DND-41 (cell line): ENCODE results near the gene GPR119.

ENCODE experiments used
- ATAC-seq: fragments of 200-7000 bp; cut with Tn5 transposase; 3 replicates; pipeline ENCODE4 v1.9.1; 2021; ENCODE audit warnings: low read depth; ENCODE audit not compliant: insufficient read depth
- DNase-seq: peaks from one replicate; pipeline ENCODE4 v3.0.0-alpha.2; 2020
- H2AFZ ChIP-seq: 2 replicates; pipeline ENCODE4 v1.6.0; 2012; ENCODE audit warnings: low read depth, low read length
- H3K27ac ChIP-seq: 2 replicates; pipeline ENCODE4 v1.5.1; 2012; ENCODE audit warnings: low read length, inconsistent platforms
- H3K27me3 ChIP-seq: fragments of 200-600 bp; sonication (generic); 2 replicates; pipeline ENCODE4 v1.6.0; 2012; ENCODE audit warnings: low read length, mild to moderate bottlenecking, inconsistent platforms; ENCODE audit not compliant: insufficient read depth, poor library complexity
- H3K36me3 ChIP-seq: 2 replicates; pipeline ENCODE4 v1.5.1; 2012; ENCODE audit warnings: low read length, inconsistent platforms; ENCODE audit not compliant: insufficient read depth
- H3K4me1 ChIP-seq: 2 replicates; pipeline ENCODE4 v1.5.1; 2012; ENCODE audit warnings: mild to moderate bottlenecking, low read length; ENCODE audit not compliant: insufficient read depth
- H3K4me2 ChIP-seq: 2 replicates; pipeline ENCODE4 v1.6.0; 2012; ENCODE audit warnings: mild to moderate bottlenecking, moderate library complexity, low read length, inconsistent platforms; ENCODE audit not compliant: insufficient read depth
- H3K4me3 ChIP-seq, 2 experiments: fragments of 200-600 bp in 1 of 2; shearing (Covaris generic) in 1 of 2; 2 replicates each; pipeline ENCODE4 v1.5.1; 2012 to 2016; ENCODE audit warnings: inconsistent platforms in 2 of 2, low read length in 2 of 2, mild to moderate bottlenecking in 2 of 2, low read depth in 1 of 2, moderate library complexity in 1 of 2
- H3K79me2 ChIP-seq: 2 replicates; pipeline ENCODE4 v1.6.0; 2012; ENCODE audit warnings: low read length, inconsistent platforms; ENCODE audit not compliant: insufficient read depth
- H3K9ac ChIP-seq: 2 replicates; pipeline ENCODE4 v1.6.0; 2012; ENCODE audit warnings: low read depth, mild to moderate bottlenecking, inconsistent platforms, low read length, moderate library complexity
- H3K9me3 ChIP-seq: 2 replicates; pipeline ENCODE4 v1.5.1; 2012; ENCODE audit warnings: low read length, moderate library complexity, mild to moderate bottlenecking, inconsistent platforms; ENCODE audit not compliant: insufficient read depth, severe bottlenecking
- H4K20me1 ChIP-seq: 2 replicates; pipeline ENCODE4 v1.6.0; 2012; ENCODE audit warnings: low read length; ENCODE audit not compliant: insufficient read depth
- CTCF ChIP-seq: IDR thresholded peaks from 2 replicates; pipeline ENCODE4 v1.5.1; 2012; ENCODE audit warnings: borderline replicate concordance, low read length, moderate library complexity, mild to moderate bottlenecking; ENCODE audit not compliant: poor library complexity, severe bottlenecking; ENCODE audit errors: extremely low read depth
- EZH2 ChIP-seq: IDR thresholded peaks from 3 replicates; pipeline ENCODE4 v1.6.1; 2012; ENCODE audit warnings: borderline replicate concordance, low read depth, mild to moderate bottlenecking, moderate library complexity, low read length, inconsistent platforms; ENCODE audit not compliant: severe bottlenecking

GPR119 gene

DNA sequence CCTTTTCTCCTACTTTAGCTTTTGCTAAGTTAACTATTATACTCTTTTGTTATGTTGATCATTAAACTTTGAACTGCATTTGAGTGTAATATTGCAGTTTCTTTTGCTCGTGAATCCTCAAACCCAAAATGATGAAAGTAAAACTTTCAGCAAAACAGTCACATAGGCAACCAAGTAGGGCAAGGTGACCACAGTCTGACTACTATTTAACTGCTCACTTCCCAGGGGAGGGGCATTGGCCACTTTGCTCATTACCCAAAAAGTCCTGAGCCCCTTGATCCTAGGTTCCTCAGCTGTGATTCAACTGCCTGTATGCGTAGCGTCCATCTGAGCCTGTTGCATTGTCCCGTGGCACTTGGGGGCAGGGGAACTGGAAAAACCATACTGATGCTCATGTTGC is 33.3 kb upstream of the GPR119 start:
- Histone ChIP-seq H2AFZ (no peak overlapping the region), H3K79me2 (no peaks in the 10 kb centered on the region), H3K4me3 (no peak overlapping the region), H3K4me2 (no peak overlapping the region), H3K9ac (no peak overlapping the region), H3K36me3 (peaks cover 6% of the 10 kb centered on the region; the same call in 1 of the 2 replicates), H3K9me3 (no peaks in the 10 kb centered on the region), H3K4me1 (no peaks in the 10 kb centered on the region), H3K27ac (no peak overlapping the region), H3K27me3 (no peaks in the 10 kb centered on the region), H4K20me1 (no peaks in the 10 kb centered on the region)
- no peak for ATAC-seq
- no peak for TF ChIP-seq CTCF
- no peak for TF ChIP-seq EZH2
- DNase-seq, result no peak

GRCh38 chrX:130418066-130418465 is 32.6 kb upstream of the GPR119 start:
- H3K27me3 ChIP-seq, result no peaks in the 10 kb centered on the region

DNA sequence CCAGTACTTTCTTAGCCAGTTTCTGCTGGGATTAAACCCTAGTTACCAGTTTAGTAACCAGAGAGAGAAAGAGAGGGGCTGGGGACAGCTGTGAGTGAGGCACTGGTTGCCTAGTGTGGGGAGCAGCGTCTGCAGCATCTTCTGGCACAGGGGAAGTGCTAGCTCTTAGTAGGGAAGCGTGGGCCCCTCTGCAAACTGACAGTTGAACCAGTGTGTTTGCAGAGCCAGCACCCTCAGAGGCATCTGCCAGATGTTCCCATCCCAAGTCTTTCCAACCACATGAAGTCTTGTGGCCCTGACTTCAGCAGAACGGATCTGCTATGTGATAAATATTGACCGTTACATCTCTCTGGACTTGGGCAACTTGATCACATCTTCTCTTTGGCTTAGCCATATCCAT is 31.3 kb upstream of the GPR119 start:
- TF ChIP-seq CTCF, result no peak
- TF ChIP-seq EZH2, result no peak
- H3K9ac ChIP-seq, result no peak overlapping the region
- H3K9me3 ChIP-seq, result no peaks in the 10 kb centered on the region
- no peaks in the 10 kb centered on the region for H3K27me3 ChIP-seq
- H3K4me1 ChIP-seq, result no peaks in the 10 kb centered on the region
- DNase-seq (no peak), ATAC-seq (no peak)
- H3K36me3 ChIP-seq, result peaks cover 10% of the 10 kb centered on the region; the same call in 1 of the 2 replicates
- no peak overlapping the region for H3K27ac ChIP-seq
- no peaks in the 10 kb centered on the region for H4K20me1 ChIP-seq
- H2AFZ ChIP-seq, result no peak overlapping the region
- no peaks in the 10 kb centered on the region for H3K79me2 ChIP-seq
- H3K4me3 ChIP-seq, result no peak overlapping the region
- no peak overlapping the region for H3K4me2 ChIP-seq

More at GRCh38 chrX:130418066-130418465, 32.6 kb upstream of the GPR119 start:
- Histone ChIP-seq H3K4me2 (no peak overlapping the region), H3K36me3 (peaks cover 6% of the 10 kb centered on the region; the same call in 1 of the 2 replicates), H3K79me2 (no peaks in the 10 kb centered on the region), H4K20me1 (no peaks in the 10 kb centered on the region), H3K9ac (no peak overlapping the region), H3K27ac (no peak overlapping the region), H3K4me1 (no peaks in the 10 kb centered on the region), H3K4me3 (no peak overlapping the region), H2AFZ (no peak overlapping the region), H3K9me3 (no peaks in the 10 kb centered on the region)
- no peak for DNase-seq
- TF ChIP-seq EZH2, result no peak
- no peak for TF ChIP-seq CTCF
- no peak for ATAC-seq

GRCh38 chrX:130415201-130415600 is 29.7 kb upstream of the GPR119 start:
- H3K4me2 ChIP-seq, result no peak overlapping the region
- H3K9ac ChIP-seq, result no peak overlapping the region
- H3K9me3 ChIP-seq, result no peaks in the 10 kb centered on the region
- no peak for TF ChIP-seq EZH2
- no peak for TF ChIP-seq CTCF
- no peaks in the 10 kb centered on the region for H3K79me2 ChIP-seq
- no peaks in the 10 kb centered on the region for H4K20me1 ChIP-seq
- H3K4me3 ChIP-seq, result no peak overlapping the region
- H3K27me3 ChIP-seq, result no peaks in the 10 kb centered on the region
- H3K27ac ChIP-seq, result no peak overlapping the region
- ATAC-seq, result no peak
- no peak overlapping the region for H2AFZ ChIP-seq
- no peaks in the 10 kb centered on the region for H3K4me1 ChIP-seq
- peaks cover 25% of the 10 kb centered on the region for H3K36me3 ChIP-seq
- no peak for DNase-seq
